GM21529 (cell line): Measurements from ENCODE around the gene PDE1C.

ENCODE experiments used
- ATAC-seq: cut with Tn5 transposase; IDR thresholded peaks from one replicate; pipeline ENCODE4 v1.9.1; 2021; ENCODE audit not compliant: unreplicated experiment

Gene PDE1C

DNA sequence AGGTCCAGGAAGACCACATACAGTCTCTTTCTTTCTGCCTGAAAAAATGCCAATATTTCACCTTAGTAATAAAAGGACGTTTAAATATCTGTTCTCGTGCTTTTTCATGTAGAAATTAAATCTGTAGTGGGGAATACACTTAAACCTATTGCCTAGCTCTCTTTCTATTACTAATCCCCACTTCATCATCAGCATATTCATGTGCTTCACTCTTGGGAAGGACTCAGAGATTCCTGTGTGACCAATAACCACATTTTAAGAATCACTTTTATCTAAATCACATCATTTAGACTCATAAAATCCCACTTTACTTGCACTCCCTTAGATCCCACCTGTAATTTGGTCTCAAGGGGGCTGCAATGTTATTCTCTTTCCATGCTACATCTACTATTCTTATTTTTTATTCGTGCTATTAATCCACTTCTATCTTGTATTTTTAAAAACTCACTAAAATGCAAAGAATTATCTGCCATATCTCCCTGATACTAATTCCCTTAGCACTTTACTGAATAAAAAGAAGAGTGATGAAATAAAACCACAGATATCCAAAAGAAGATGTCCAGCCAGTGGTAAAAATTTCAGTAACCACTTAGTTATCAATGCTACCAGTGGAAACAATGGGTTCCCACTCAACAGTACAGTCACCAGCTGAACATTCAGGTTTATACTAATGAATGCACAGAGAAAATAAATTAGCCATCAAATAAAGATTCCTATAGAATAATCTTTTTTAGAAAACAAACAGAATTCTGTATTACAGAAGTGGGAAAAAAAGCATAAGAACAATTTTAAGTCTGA lies 281.1 kb downstream of the PDE1C start:
- ATAC-seq: no peak

DNA sequence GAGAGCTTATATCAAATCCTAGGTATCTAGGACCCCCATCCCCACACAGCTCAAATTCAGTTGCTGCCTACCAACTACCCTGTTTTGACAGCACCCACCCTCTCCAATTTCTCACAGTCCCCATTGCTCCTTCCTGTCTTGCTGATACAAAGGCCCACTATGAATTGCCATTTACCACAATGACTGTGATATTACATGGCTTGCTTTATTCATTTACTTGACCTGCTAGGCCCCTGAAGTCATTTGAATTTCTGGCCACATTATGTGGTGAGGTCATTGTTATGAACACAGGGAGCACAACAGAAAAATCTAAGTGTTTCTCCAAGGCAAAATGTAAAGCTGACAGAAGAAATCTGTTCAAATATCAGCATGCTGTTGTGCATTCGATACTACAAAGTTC lies 281.8 kb downstream of the PDE1C start:
- no peak for ATAC-seq

DNA sequence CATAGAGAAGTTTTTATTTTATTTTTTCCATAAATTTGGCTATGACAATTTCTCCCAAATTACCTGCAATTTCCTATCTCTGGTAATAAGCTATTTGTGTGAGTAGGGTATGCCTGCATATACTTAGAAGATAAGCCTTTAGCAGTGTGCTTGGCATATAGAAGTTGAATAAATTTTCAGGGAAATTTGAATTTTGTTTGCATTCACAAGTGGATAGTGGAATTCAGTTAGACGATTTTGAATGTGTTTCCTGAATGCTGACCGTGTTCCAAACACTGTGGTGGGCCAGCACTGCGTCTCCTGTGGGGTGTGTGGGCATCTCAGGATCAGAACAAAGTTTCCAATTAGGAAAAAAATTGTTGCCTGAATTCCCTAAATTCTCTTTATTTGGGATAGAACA lies 283.9 kb downstream of the PDE1C start:
- ATAC-seq: no peak

DNA sequence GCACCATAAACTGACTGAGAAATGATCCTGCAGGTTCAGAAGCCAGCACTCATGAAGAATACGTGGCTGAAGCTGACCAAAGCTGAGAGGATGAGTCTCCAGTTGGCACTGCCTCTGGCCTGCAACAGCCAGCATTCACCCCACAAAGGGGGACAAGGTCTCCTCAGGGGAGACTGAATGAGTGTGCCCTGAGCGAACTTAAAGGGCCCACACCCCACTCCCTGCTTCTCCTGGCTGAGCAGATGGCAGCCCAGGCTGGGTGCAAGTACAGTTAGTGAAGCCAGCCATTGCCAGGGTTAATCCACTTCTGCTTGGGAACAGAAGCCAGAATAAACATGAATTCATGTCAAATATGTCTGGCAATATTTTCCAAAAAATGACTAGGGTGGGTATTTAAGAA lies 285.1 kb downstream of the PDE1C start:
- ATAC-seq: no peak

DNA sequence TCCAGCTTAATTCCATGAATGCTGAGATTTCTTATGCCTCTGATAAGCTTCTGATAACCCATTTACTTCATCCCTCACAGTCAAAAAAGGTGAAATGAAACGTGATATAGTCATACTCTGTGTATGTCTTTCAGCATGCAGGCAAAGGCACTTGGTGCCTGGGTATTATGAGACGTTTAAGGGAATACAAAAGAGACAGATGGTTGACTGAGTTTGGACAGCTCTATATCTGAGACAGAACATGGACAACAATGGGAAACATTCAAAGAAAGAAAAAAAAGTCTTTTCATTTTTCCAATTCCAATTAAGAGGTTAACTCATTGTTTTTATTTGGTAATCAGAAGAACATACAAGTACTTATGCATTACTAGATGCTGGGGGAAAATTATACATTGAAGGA lies 287.0 kb downstream of the PDE1C start:
- ATAC-seq: no peak

DNA sequence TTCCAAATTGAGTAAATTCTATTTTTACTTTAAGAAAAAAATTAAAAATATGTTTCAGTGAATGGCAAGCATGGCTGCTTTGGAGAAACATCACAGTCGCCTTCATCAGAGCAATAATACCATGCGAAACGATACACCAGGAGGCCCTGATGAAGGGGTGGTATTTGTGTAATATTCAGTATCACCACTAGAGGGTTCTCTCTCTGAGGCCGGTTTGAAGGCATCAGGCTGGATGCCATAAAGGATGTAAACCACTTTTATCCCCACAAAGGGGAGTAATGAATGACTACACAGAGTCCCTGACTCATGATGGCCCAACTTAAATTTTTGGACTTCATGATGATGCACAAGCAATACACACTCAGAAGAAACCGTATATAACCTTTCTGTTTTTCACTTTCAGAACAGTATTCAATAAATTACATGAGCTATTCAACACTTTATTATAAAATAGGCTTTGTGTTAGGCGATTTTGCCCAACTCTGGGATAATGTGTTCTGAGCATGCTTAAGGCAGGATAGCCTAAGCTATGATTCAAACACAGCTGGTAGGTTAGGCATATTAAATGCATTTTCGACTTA lies 287.7 kb downstream of the PDE1C start:
- ATAC-seq: peak; percentile 94

DNA sequence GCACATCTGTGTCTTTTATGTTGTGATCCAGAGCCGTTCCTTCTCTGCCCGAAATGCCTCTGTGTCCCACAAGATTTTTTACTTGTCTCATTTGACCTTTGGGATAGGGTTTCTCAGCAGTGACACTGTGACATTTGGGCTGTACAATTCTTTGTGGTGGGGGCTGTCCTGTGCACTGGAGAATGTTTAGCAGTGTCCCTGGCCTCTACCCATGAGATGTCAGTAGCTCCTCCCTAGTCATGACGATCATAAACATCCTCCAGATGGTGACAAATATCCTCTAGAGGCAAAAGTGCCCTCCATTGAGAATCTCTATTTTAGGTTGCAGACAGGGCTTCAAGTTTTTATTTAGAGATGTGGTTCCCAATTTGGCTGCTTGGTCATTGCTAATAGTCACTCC lies 291.9 kb downstream of the PDE1C start:
- no peak for ATAC-seq

DNA sequence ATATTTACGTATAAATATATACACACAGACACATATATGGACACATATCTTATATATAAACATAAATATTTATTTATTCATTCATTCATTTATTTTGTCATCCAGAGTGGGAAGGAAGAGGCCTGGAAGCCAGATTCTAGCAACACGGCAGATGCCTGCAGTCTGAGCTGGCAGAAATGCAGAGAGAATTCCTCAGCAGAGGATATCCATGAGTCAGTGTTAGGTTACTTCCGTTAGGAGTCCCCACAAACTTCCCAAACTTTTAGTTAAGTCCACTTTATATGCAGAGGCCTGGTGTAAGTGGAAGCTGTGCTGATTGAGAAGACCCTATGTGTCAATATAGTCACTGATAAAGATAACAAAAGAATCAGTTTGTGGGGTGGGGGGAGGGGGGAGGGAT lies 293.6 kb downstream of the PDE1C start:
- no peak for ATAC-seq

DNA sequence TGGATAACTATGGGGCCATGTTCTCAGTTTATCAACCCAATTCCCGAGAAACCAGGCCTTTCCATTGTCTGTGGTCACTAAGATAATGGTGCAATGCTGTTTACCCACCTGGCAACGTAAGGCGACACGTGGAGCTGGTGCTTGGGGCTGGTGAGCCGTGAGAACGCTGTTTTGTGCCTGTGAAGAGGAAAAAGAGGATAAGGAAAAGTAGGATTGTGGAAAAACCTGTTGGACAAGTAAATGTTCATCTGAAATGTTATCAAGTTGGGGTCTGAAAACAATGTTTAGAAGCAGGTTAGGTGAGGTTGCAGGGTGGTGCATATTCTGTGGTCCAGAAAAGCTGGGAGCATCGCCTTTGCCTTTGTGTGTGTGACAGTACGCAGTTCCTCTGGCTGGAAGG lies 294.7 kb downstream of the PDE1C start:
- no peak for ATAC-seq

DNA sequence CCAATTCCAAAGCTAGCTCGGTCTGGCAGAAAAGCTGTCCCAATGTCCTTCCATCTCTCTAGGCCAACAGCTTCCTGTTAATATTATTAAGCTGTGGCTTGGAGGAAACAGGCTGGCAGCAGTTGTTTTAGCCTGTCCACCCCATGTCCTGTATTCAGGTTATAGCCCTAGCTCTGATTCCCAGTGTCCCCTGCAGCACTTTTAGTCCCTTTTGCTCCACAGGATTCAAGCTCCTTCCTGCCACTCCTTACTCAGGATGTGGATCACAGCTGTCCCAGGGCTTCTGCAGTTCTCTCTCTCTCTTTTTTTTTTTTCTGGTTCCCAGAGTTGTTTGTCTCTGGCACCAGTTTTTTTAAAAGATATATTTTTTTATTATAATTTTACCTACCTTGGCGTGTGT lies 298.0 kb downstream of the PDE1C start:
- ATAC-seq: no peak

DNA sequence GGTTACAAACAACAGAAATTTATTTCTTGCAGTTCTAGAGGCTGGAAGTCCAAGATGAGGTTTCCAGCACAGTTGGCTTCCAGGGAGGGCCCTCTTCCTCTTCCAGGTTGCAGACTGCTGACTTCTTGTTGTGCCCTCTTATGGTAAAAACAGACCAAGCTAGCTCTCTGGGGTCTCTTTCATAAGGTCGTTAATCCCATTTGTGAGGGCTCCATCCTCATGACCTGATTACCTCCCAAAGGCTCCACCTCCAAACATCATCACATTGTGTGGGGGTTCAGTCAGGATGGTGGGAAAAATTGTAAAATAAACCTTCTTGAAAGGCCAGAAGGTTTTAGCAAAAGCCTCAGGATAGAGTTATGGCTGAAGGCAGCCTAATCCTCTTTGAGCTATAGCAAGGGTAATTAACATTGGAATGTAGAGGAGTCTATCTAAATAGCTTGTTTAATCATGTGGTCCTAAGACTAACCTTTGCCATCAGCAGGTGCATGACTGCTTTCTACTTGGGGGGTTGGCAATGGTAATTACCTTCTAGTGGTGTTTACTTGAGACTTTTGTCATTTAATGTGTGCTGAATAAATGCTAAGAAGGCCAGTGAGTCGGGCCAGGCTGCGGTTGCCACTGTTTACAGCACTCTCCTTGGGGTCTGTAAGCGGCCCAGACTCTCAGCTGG lies 302.4 kb downstream of the PDE1C start:
- ATAC-seq: no peak

DNA sequence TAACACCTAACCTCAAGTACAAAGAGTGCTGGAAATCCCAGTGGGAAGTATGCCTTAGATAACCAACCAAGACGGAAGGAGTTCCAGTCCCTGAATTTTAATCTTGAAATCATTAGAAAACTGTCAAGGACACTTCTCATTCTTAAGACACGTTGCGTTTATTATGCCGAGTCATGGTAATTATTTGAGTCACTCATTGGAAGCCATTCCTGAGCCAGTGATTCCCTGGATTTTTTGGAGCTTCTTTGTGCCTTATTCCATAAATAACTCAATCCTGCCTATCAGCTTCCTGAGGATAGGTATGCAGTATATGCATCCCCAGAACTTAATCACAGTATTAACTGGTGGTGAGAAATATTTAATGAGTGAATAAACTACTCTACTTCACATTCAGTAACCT lies 305.7 kb downstream of the PDE1C start:
- ATAC-seq: no peak

DNA sequence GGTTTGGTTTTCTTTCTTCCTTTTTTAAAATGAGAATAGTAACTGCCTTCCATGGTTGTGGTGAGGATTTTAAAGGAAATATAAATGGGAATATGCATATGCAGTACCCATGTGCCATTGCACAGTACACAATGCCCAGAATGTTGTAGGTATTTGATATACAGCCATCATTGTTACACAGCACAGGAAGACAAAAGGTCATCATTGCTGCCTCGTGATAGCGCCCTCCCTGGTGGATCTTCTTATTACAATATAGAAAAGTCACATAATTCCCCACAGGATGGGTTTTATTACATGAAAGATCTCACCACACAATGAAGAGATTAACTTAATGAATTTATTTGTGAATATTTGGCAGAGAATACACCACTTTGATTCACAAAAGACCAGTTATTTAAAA lies 306.7 kb downstream of the PDE1C start:
- ATAC-seq: no peak

DNA sequence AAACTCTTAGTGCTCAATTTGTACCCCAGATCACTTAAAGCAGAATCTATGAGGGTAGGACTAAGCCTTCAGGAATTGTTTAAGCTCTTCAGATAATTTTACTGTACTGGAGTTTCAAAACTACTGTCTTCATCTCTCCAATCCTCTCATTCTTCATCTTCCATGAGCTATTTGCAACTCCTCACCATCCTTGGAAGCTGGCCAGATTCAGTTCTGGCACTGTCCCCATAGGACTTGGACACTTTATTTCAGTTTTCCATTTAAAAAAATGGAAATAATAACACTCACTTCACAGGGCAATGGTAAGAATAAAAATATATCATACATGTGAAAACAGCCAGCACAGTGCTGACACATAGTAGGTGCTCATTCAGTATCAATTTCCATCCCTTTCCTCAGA lies 308.6 kb downstream of the PDE1C start:
- ATAC-seq: no peak

DNA sequence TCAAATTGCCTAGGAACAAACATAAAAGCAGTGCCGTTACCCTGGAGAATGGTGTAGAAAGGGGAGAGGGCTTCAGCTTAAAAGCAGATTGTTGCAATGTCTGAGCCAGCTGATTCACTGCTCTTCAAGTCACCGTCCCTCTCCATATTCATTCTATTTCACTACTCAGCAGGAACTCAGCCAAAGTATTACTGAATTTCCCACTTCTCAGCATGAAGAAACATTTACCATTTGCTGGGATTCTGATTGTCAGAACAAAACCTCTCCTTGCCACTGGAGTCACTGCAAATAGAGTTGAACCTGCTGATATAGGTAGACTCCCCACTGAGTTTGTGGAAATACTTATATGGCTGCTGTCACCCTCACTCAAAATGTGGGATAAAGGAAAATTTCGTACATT lies 311.5 kb downstream of the PDE1C start:
- ATAC-seq: no peak

DNA sequence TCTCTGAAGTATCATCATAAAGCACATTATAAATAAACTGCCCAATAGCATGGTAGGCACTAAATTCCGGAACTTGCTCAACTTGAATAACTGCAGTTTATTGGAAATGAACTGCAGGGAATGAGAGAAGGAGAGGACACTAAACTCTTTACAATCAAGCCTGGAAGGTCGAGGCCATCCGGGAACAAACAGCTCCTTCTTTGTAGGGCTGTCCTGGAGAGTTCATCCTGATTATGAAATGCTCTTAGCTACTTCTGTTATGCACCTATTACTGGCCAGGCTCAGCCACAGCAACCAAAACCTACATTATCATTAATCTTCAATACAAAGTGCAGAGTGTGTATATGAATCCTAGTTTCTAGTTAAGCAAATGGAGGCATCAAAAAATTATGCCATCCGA lies 318.5 kb downstream of the PDE1C start:
- ATAC-seq: no peak

DNA sequence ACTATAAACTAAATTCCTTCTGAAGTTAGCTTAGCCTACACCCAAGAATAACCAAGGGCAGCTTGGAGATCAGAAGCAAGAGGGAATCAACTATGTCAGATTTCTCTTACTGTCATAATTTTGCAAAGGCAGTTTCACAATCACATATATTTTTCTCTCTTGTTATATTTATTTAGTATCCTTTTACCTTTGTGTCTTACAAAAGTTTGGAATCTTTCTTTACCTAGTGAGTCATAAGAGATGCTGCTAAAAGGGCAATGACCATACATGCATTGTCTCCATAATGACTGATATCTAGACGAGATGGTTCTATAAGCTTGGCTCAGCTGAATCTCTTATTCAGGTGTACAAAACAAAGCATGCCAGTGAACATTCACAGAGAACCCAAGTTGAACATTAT lies 322.1 kb downstream of the PDE1C start:
- ATAC-seq: no peak

DNA sequence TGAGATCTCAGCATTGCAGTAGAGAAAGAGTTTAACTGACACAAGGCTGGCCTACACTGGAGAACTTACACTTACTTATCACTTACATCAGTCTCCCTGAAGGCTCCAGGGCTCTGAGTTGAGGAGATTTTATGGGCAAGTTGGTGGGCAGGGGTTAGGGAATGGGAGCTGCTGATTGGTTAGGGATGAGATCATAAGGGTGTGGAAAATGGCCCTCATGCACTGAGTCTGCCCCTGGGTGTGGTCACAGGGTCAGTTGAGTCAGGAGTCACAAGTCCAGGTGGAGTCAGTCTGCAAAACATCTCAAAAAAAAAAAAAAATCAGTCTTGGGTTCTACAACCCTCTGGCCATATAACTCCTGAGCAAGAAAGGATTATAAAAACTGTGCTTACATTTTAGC lies 322.7 kb downstream of the PDE1C start:
- no peak for ATAC-seq

DNA sequence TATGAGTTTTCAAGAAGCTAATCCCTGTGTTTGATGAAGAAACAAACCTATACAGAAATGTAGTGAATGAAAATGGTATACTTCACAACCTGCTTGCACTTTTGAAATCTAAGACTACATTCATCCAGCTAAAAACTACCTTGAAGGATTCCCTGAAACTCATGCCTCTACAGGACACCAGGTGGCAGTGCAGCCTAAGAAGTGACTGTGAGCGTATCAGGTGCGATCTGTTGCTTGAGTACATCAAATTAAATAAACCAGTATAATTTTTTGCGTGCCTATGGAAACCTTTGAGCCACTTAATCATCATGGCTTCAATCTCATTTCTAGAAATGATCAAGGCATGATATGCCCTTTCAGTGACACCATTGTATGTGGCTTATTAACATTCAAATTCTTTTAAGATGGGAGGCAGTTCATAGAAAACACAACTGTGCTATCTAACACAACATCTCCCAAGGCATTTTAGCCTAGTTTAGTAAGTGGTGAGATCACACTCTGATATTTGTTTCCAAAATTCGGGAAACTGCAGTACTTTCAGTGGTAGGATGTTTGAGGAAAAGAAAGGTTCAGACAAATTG lies 325.8 kb downstream of the PDE1C start:
- peak; percentile 94 for ATAC-seq

DNA sequence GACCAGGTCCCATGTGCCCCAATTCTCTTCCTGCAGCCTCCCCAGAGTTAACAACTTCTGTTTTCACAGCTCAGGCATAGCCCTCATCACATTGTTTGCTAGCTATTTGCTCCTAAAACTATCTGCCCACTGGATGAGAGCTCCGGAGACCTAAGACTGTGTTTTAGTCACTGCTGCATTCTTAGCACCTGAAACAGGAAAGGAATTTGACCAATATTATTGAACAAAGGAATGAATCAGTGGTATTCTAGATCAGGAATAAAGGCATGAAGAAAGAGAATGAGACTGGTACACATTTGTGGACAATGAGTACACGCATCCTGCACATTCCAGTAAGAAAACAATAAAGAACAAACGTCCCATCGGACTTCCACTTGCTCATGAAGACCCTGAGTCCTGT lies 328.4 kb downstream of the PDE1C start:
- ATAC-seq: no peak

DNA sequence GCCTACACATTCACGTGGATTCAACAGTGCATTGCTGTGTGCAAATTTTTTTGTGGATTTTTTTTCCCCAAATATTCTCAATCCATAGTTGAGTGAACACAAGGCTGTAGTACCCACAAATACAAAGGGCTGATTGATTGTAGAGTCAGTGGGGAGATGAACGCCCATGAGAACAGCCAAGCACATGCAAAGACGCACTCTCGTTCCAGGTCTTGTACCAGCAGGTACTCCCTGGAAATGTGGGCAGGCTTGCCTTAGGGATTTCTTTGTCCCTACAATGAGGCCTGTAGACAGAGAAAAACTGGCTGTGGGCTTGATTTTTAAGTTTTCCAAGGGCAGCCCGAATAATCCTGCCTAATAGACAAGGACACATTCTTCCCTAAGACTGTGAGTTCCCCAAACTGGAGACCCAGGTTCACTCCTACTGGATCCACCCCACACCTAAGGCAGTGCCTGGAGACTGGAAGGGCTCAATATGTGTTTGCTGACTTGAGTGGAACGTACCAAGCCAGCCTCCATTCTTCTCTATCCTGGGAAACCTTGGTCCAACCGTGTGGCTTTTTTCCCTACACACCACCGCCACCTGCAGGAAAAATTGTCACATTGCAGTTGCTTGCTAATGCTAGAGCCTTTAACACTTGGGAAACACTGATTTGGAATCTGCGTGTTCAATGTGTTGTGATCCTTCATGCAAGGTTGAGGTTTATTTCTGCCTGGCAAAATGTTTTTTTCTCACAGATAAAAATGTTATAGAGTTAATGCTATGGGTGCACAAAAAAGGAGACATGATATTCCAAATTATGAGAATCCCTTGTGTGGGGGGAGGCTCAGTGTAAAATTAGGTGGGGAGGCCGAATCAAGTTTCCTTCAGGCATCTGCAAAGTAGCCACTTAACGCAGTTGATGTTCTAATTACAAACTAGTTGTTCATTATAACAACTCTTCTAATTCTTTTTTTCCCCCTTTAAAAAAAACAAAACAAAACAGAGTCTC lies 333.9 kb downstream of the PDE1C start:
- no peak for ATAC-seq
